Kidney (tissue), 14 donors: Measurements from ENCODE around the gene PRKN. TPM values are rescaled to one million over a fixed set of nuclear protein-coding genes. Genes with fewer than 3 reads are reported as not detected.

Source experiments
- DNase-seq, 5 donors: peaks; one replicate each; pipeline ENCODE4 v3.0.0-alpha.2; 2013 to 2020
- FAIRE-seq: peaks from 2 replicates; lab custom pipeline; 2012; peaks lifted over from hg19 to GRCh38; lab: Jason Lieb, UNC
- H3K27ac ChIP-seq, 2 donors: one replicate each; pipeline ENCODE4 v1.7.0; 2013; ENCODE audit warnings: low read depth in 2 of 2, low read length in 2 of 2, inconsistent platforms in 1 of 2
- H3K27me3 ChIP-seq: one replicate; pipeline ENCODE4 v1.7.1; 2013; ENCODE audit warnings: low read length, inconsistent platforms; ENCODE audit not compliant: control insufficient read depth, insufficient read depth
- H3K36me3 ChIP-seq, 3 donors: one replicate each; pipeline versions ENCODE4 v1.7.0 to v1.7.1; 2013; ENCODE audit warnings: low read length in 3 of 3, control low read depth in 1 of 3, inconsistent platforms in 1 of 3; ENCODE audit not compliant: insufficient read depth in 3 of 3, control insufficient read depth in 2 of 3
- H3K4me1 ChIP-seq, 3 donors: one replicate each; pipeline versions ENCODE4 v1.7.0 to v1.7.1; 2013; ENCODE audit warnings: low read length in 3 of 3, inconsistent platforms in 1 of 3, low read depth in 1 of 3; ENCODE audit not compliant: control insufficient read depth in 2 of 3, insufficient read depth in 2 of 3
- H3K4me3 ChIP-seq, 3 donors: one replicate each; pipeline versions ENCODE4 v1.7.0 to v1.8.1; 2013; ENCODE audit warnings: low read length in 3 of 3, control low read depth in 1 of 3, inconsistent platforms in 1 of 3
- H3K9ac ChIP-seq, 3 donors: one replicate each; pipeline versions ENCODE4 v1.7.0 to v1.7.1; 2013; ENCODE audit warnings: low read length in 3 of 3, control low read depth in 1 of 3, inconsistent platforms in 1 of 3
- H3K9me3 ChIP-seq, 3 donors: one replicate each; pipeline versions ENCODE4 v1.7.0 to v1.7.1; 2013; ENCODE audit warnings: low read length in 3 of 3, control low read depth in 1 of 3, inconsistent platforms in 1 of 3; ENCODE audit not compliant: control insufficient read depth in 2 of 3, insufficient read depth in 1 of 3
- CTCF ChIP-seq: IDR thresholded peaks from 3 replicates; pipeline ENCODE4 v1.5.1; 2012; ENCODE audit warnings: mild to moderate bottlenecking, moderate library complexity, borderline replicate concordance; ENCODE audit not compliant: insufficient read depth; ENCODE audit errors: extremely low read depth
- intact Hi-C: fragments of 100-400 bp; cut with DNase I; formaldehyde crosslinking; loops from one replicate; pipeline ENCODE4 v1.11.1; 2022
- polyA plus RNA-seq: library from polyadenylated mRNA; stranded (reverse); fragments of 350-450 nt; fragmentation: Illumina TruSeq; extraction: RNeasy Lipid Tissue Mini Kit (QIAGEN cat#74804); gene quantifications from one replicate; pipeline ENCODE4 v1.2.3, GENCODE V29; 2014; ENCODE audit warnings: low read depth, low replicate concordance; ENCODE audit not compliant: insufficient read depth
- total RNA-seq: library from RNA; stranded (reverse); fragmentation: NEBNext Ultra II Directional; extraction: Animal tissue kit (Norgen Biotek cat#: 25700); gene quantifications from one replicate; pipeline ENCODE4 v1.2.1, GENCODE V29; 2021
- donor health status: control.
- donor health status: control.
- donor health status: control.
- donor health status: control.
- donor health status: control.
- donor health status: DM: yes; HTN: yes; CAD: no.
- donor health status: Normal renal cell carcinoma (clear cell type).

The PRKN gene
- total and polyA plus RNA-seq, 2 donors from 2014 or later: 8.6 to 10.4 TPM

GRCh38 chr6:161412795-161413194 is 1314.8 kb downstream of the PRKN start:
- Histone ChIP-seq H3K4me1 (peaks cover 7 to 9% (median 8%) of the 10 kb centered on the region in 3 donors), H3K4me3 (no peak overlapping the region), H3K9ac (no peak overlapping the region), H3K27me3 (no peaks in the 10 kb centered on the region), H3K36me3 (no peaks in the 10 kb centered on the region), H3K9me3 (no peaks in the 10 kb centered on the region), H3K27ac (no peak overlapping the region)
- no peak for TF ChIP-seq CTCF
- FAIRE-seq (no peak), DNase-seq (no peak)
- intact Hi-C loops: no loop called here

GRCh38 chr6:161411265-161411944 is 1316.2 kb downstream of the PRKN start:
- Histone ChIP-seq H3K9ac (no peak overlapping the region), H3K9me3 (no peaks in the 10 kb centered on the region), H3K27ac (no peak overlapping the region), H3K27me3 (no peaks in the 10 kb centered on the region), H3K36me3 (no peaks in the 10 kb centered on the region), H3K4me1 (peaks cover 7 to 9% (median 8%) of the 10 kb centered on the region in 3 donors), H3K4me3 (no peak overlapping the region)
- DNase-seq (no peak), FAIRE-seq (no peak)
- TF ChIP-seq CTCF: no peak
- intact Hi-C loops: no loop called here

GRCh38 chr6:161410736-161411135 is 1316.8 kb downstream of the PRKN start:
- intact Hi-C loops: no loop called here
- no peak for FAIRE-seq
- Histone ChIP-seq H3K4me1 (peaks cover 7 to 8% (median 7%) of the 10 kb centered on the region in 3 donors), H3K9ac (no peak overlapping the region), H3K27me3 (no peaks in the 10 kb centered on the region), H3K27ac (no peak overlapping the region), H3K9me3 (no peaks in the 10 kb centered on the region), H3K4me3 (no peak overlapping the region), H3K36me3 (no peaks in the 10 kb centered on the region)
- TF ChIP-seq CTCF: no peak
- no peak for DNase-seq
